Measurements from ENCODE around the gene TSGA10.
"Not testable (repeated sequence)": the region's sequence is repeated elsewhere in the genome, so short reads cannot be mapped to it uniquely, and the experiment has no call there.

TSGA10 gene

GRCh38 chr2:99040736-99041300 lies 113.9 kb downstream of the TSGA10 start:
- not testable (repeated sequence) for H3K4me1 ChIP-seq (ENCODE audit: insufficient read depth, low read length); H3K27ac ChIP-seq (ENCODE audit: low read length); H3K36me3 ChIP-seq (ENCODE audit: insufficient read depth, low read depth, low read length); H3K9ac ChIP-seq (ENCODE audit: low read depth, low read length); H3K4me3 ChIP-seq (ENCODE audit: low read length); H3K27me3 ChIP-seq (ENCODE audit: insufficient read depth, low read length)
- H3K9me3 ChIP-seq (ENCODE audit: insufficient read depth, low read depth, low read length) = peaks cover 16% of the 10 kb centered on the region

GRCh38 chr2:99035920-99036319 lies 118.8 kb downstream of the TSGA10 start:
- Histone ChIP-seq H3K36me3 (ENCODE audit: insufficient read depth, low read depth, low read length) (no peaks in the 10 kb centered on the region), H3K27ac (ENCODE audit: low read length) (no peak overlapping the region), H3K27me3 (ENCODE audit: insufficient read depth, low read length) (no peaks in the 10 kb centered on the region), H3K4me3 (ENCODE audit: low read length) (no peak overlapping the region), H3K9me3 (ENCODE audit: insufficient read depth, low read depth, low read length) (peaks cover 9% of the 10 kb centered on the region), H3K9ac (ENCODE audit: low read depth, low read length) (no peak overlapping the region), H3K4me1 (ENCODE audit: insufficient read depth, low read length) (no peaks in the 10 kb centered on the region; the same call in 1 of the 2 replicates)

- H3K4me3 ChIP-seq (ENCODE audit: low read length) = no peak overlapping the region
- no peaks in the 10 kb centered on the region; the same call in 1 of the 2 replicates for H3K4me1 ChIP-seq (ENCODE audit: insufficient read depth, low read length)
- H3K9me3 ChIP-seq (ENCODE audit: insufficient read depth, low read depth, low read length) = no peaks in the 10 kb centered on the region
- H3K27me3 ChIP-seq (ENCODE audit: insufficient read depth, low read length) = no peaks in the 10 kb centered on the region
- H3K9ac ChIP-seq (ENCODE audit: low read depth, low read length) = no peak overlapping the region
- H3K36me3 ChIP-seq (ENCODE audit: insufficient read depth, low read depth, low read length) = no peaks in the 10 kb centered on the region
- no peak overlapping the region for H3K27ac ChIP-seq (ENCODE audit: low read length)
Measured at GRCh38 chr2:99032786-99033185, 122.0 kb downstream of the TSGA10 start.

GRCh38 chr2:99032001-99032400 lies 122.7 kb downstream of the TSGA10 start:
- H3K4me3 ChIP-seq (ENCODE audit: low read length) = no peak overlapping the region
- no peaks in the 10 kb centered on the region for H3K36me3 ChIP-seq (ENCODE audit: insufficient read depth, low read depth, low read length)
- no peak overlapping the region for H3K27ac ChIP-seq (ENCODE audit: low read length)
- H3K9ac ChIP-seq (ENCODE audit: low read depth, low read length) = no peak overlapping the region
- H3K27me3 ChIP-seq (ENCODE audit: insufficient read depth, low read length) = no peaks in the 10 kb centered on the region
- no peaks in the 10 kb centered on the region for H3K9me3 ChIP-seq (ENCODE audit: insufficient read depth, low read depth, low read length)
- H3K4me1 ChIP-seq (ENCODE audit: insufficient read depth, low read length) = no peaks in the 10 kb centered on the region; the same call in 1 of the 2 replicates

GRCh38 chr2:99031481-99031880 lies 123.3 kb downstream of the TSGA10 start:
- no peak overlapping the region for H3K9ac ChIP-seq (ENCODE audit: low read depth, low read length)
- H3K36me3 ChIP-seq (ENCODE audit: insufficient read depth, low read depth, low read length) = no peaks in the 10 kb centered on the region

GRCh38 chr2:99028558-99028957 lies 126.2 kb downstream of the TSGA10 start:
- Histone ChIP-seq H3K27ac (ENCODE audit: low read length) (no peak overlapping the region), H3K9ac (ENCODE audit: low read depth, low read length) (no peak overlapping the region), H3K4me3 (ENCODE audit: low read length) (no peak overlapping the region), H3K4me1 (ENCODE audit: insufficient read depth, low read length) (no peaks in the 10 kb centered on the region), H3K27me3 (ENCODE audit: insufficient read depth, low read length) (no peaks in the 10 kb centered on the region), H3K36me3 (ENCODE audit: insufficient read depth, low read depth, low read length) (no peaks in the 10 kb centered on the region), H3K9me3 (ENCODE audit: insufficient read depth, low read depth, low read length) (no peaks in the 10 kb centered on the region)

More at GRCh38 chr2:99031481-99031880, 123.3 kb downstream of the TSGA10 start:
- no peaks in the 10 kb centered on the region; the same call in 1 of the 2 replicates for H3K4me1 ChIP-seq (ENCODE audit: insufficient read depth, low read length)
- H3K9me3 ChIP-seq (ENCODE audit: insufficient read depth, low read depth, low read length) = no peaks in the 10 kb centered on the region
- H3K27ac ChIP-seq (ENCODE audit: low read length) = no peak overlapping the region
- no peak overlapping the region for H3K4me3 ChIP-seq (ENCODE audit: low read length)
- no peaks in the 10 kb centered on the region for H3K27me3 ChIP-seq (ENCODE audit: insufficient read depth, low read length)

- Histone ChIP-seq H3K27me3 (ENCODE audit: insufficient read depth, low read length) (no peaks in the 10 kb centered on the region), H3K9ac (ENCODE audit: low read depth, low read length) (no peak overlapping the region), H3K9me3 (ENCODE audit: insufficient read depth, low read depth, low read length) (no peaks in the 10 kb centered on the region), H3K4me1 (ENCODE audit: insufficient read depth, low read length) (no peaks in the 10 kb centered on the region), H3K4me3 (ENCODE audit: low read length) (no peak overlapping the region), H3K36me3 (ENCODE audit: insufficient read depth, low read depth, low read length) (no peaks in the 10 kb centered on the region), H3K27ac (ENCODE audit: low read length) (no peak overlapping the region)
Measured at GRCh38 chr2:99027856-99028255, 126.9 kb downstream of the TSGA10 start.

- Histone ChIP-seq H3K27ac (ENCODE audit: low read length) (no peak overlapping the region), H3K9ac (ENCODE audit: low read depth, low read length) (no peak overlapping the region), H3K9me3 (ENCODE audit: insufficient read depth, low read depth, low read length) (peaks cover 6% of the 10 kb centered on the region), H3K36me3 (ENCODE audit: insufficient read depth, low read depth, low read length) (no peaks in the 10 kb centered on the region), H3K27me3 (ENCODE audit: insufficient read depth, low read length) (no peaks in the 10 kb centered on the region), H3K4me3 (ENCODE audit: low read length) (no peak overlapping the region), H3K4me1 (ENCODE audit: insufficient read depth, low read length) (no peaks in the 10 kb centered on the region)
Measured at GRCh38 chr2:99000708-99001107, 154.0 kb downstream of the TSGA10 start.

- H3K4me3 ChIP-seq (ENCODE audit: low read length); H3K27ac ChIP-seq (ENCODE audit: low read length); H3K9me3 ChIP-seq (ENCODE audit: insufficient read depth, low read depth, low read length); H3K36me3 ChIP-seq (ENCODE audit: insufficient read depth, low read depth, low read length); H3K9ac ChIP-seq (ENCODE audit: low read depth, low read length); H3K27me3 ChIP-seq (ENCODE audit: insufficient read depth, low read length); H3K4me1 ChIP-seq (ENCODE audit: insufficient read depth, low read length): not testable (repeated sequence)
Measured at GRCh38 chr2:98988695-98989094, 166.0 kb downstream of the TSGA10 start.

- H3K9me3 ChIP-seq (ENCODE audit: insufficient read depth, low read depth, low read length) = no peaks in the 10 kb centered on the region
- H3K27ac ChIP-seq (ENCODE audit: low read length) = no peak overlapping the region
- H3K9ac ChIP-seq (ENCODE audit: low read depth, low read length) = no peak overlapping the region
- no peaks in the 10 kb centered on the region for H3K27me3 ChIP-seq (ENCODE audit: insufficient read depth, low read length)
- H3K4me1 ChIP-seq (ENCODE audit: insufficient read depth, low read length) = no peaks in the 10 kb centered on the region
- no peak overlapping the region for H3K4me3 ChIP-seq (ENCODE audit: low read length)
- no peaks in the 10 kb centered on the region for H3K36me3 ChIP-seq (ENCODE audit: insufficient read depth, low read depth, low read length)
Measured at GRCh38 chr2:98985905-98986666, 168.7 kb downstream of the TSGA10 start.

- Histone ChIP-seq H3K27ac (ENCODE audit: low read length) (no peak overlapping the region), H3K4me3 (ENCODE audit: low read length) (no peak overlapping the region), H3K27me3 (ENCODE audit: insufficient read depth, low read length) (no peaks in the 10 kb centered on the region), H3K36me3 (ENCODE audit: insufficient read depth, low read depth, low read length) (no peaks in the 10 kb centered on the region), H3K4me1 (ENCODE audit: insufficient read depth, low read length) (no peaks in the 10 kb centered on the region), H3K9ac (ENCODE audit: low read depth, low read length) (no peak overlapping the region), H3K9me3 (ENCODE audit: insufficient read depth, low read depth, low read length) (peaks cover 39% of the 10 kb centered on the region)
Measured at GRCh38 chr2:98975611-98976010, 179.1 kb downstream of the TSGA10 start.

- no peaks in the 10 kb centered on the region for H3K4me1 ChIP-seq (ENCODE audit: insufficient read depth, low read length)
- no peaks in the 10 kb centered on the region for H3K36me3 ChIP-seq (ENCODE audit: insufficient read depth, low read depth, low read length)
- no peak overlapping the region for H3K27ac ChIP-seq (ENCODE audit: low read length)
- H3K9me3 ChIP-seq (ENCODE audit: insufficient read depth, low read depth, low read length) = peaks cover 60% of the 10 kb centered on the region
- no peaks in the 10 kb centered on the region for H3K27me3 ChIP-seq (ENCODE audit: insufficient read depth, low read length)
- H3K9ac ChIP-seq (ENCODE audit: low read depth, low read length) = no peak overlapping the region
- H3K4me3 ChIP-seq (ENCODE audit: low read length) = no peak overlapping the region
Measured at GRCh38 chr2:98972582-98973167, 182.1 kb downstream of the TSGA10 start.
